Mononuclear cell (primary cell): ENCODE measurements around the gene NSUN6. TPM values are rescaled to one million over a fixed set of nuclear protein-coding genes. Genes with fewer than 3 reads are reported as not detected.

Experiments
- H3K27me3 ChIP-seq: 2 replicates; pipeline ENCODE4 v1.6.0; 2011; ENCODE audit warnings: low read length, control low read depth; ENCODE audit not compliant: insufficient read depth
- H3K4me1 ChIP-seq: 2 replicates; pipeline ENCODE4 v1.5.1; 2011; ENCODE audit warnings: mild to moderate bottlenecking, low read length, control low read depth; ENCODE audit not compliant: insufficient read depth
- H3K4me3 ChIP-seq: 2 replicates; pipeline ENCODE4 v1.5.1; 2011; ENCODE audit warnings: mild to moderate bottlenecking, low read length, moderate library complexity
- H3K9me3 ChIP-seq: 2 replicates; pipeline ENCODE4 v1.5.1; 2011; ENCODE audit warnings: low read depth, mild to moderate bottlenecking, control low read depth, low read length
- total RNA-seq: library from RNA; depleted of rRNA; stranded (reverse); fragments of >200 nt; gene quantifications from one replicate; pipeline ENCODE4 v1.2.3, GENCODE V29; 2012

Gene NSUN6
- total RNA-seq, 1 donor, result 17.3 TPM

GRCh38 chr10:18532881-18533535 is 118.4 kb downstream of the NSUN6 start:
- Histone ChIP-seq H3K4me1 (no peaks in the 10 kb centered on the region), H3K9me3 (no peaks in the 10 kb centered on the region), H3K27me3 (no peaks in the 10 kb centered on the region), H3K4me3 (no peak overlapping the region)

- Histone ChIP-seq H3K9me3 (no peaks in the 10 kb centered on the region), H3K4me1 (no peaks in the 10 kb centered on the region), H3K27me3 (no peaks in the 10 kb centered on the region), H3K4me3 (no peak overlapping the region)
Observed at GRCh38 chr10:18528292-18528691, 123.1 kb downstream of the NSUN6 start.

GRCh38 chr10:18527687-18528086 is 123.7 kb downstream of the NSUN6 start:
- H3K4me3 ChIP-seq, result no peak overlapping the region
- H3K27me3 ChIP-seq, result no peaks in the 10 kb centered on the region
- no peaks in the 10 kb centered on the region for H3K4me1 ChIP-seq
- no peaks in the 10 kb centered on the region for H3K9me3 ChIP-seq

DNA sequence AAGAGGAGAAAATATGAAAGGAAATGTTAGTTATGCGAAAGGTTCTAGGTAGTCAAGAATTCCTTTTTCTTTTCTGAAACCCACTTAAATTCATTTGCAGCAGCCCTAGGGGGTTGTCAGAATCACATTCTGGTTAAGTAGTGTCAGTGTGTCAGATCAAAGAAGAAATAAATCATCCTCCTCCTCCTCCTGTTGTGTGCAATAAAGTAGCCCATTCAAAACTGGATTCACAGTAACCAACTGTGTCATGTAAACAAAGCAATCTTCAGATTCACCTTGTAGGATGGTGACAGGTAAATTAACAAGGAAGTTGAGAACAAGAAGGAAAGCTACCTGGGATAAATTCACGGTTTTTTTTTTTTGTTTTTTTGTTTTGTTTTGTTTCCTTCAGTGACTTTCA is 127.5 kb downstream of the NSUN6 start:
- no peaks in the 10 kb centered on the region for H3K9me3 ChIP-seq
- no peak overlapping the region for H3K4me3 ChIP-seq
- H3K4me1 ChIP-seq, result no peaks in the 10 kb centered on the region
- H3K27me3 ChIP-seq, result no peaks in the 10 kb centered on the region

DNA sequence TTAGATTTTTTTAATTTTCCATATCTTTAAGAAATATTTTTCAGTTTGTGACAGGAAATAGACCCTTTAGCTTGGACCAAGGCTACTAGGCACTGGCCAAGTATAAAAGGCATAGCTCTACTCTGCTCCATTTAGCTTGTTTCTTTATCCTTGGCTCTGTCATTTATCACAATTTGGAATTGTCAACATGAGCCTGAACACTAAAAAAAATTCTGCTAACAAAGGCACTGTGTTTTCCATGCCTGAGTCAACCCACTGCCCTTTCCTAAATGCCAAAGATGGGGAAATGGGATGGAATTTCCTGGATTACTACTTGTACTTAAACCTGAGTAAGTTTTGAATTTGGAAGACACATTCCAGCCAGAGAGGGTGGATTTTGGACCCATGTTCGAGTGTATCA is 128.4 kb downstream of the NSUN6 start:
- no peaks in the 10 kb centered on the region for H3K4me1 ChIP-seq
- H3K4me3 ChIP-seq, result no peak overlapping the region
- H3K27me3 ChIP-seq, result no peaks in the 10 kb centered on the region
- H3K9me3 ChIP-seq, result no peaks in the 10 kb centered on the region

DNA sequence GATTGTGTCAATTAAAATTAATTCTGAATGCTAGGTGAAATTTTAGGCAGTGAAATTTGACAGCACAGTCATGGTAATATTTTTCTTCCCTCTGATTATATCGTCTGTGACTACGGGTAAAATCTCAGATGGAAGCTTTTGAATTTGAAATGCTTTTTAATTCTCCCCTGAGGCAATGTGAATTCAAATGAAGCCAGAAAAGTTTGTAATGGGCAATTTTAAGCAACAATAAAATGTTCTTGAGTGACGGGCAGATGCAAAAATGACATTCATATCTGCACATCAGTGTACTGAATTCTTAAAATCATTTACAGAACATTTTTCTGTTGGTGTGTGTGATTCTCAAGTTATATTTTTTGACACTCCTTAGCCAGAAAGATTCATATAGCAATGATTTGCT is 134.5 kb downstream of the NSUN6 start:
- Histone ChIP-seq H3K9me3 (no peaks in the 10 kb centered on the region), H3K4me1 (no peaks in the 10 kb centered on the region), H3K4me3 (no peak overlapping the region), H3K27me3 (no peaks in the 10 kb centered on the region)

DNA sequence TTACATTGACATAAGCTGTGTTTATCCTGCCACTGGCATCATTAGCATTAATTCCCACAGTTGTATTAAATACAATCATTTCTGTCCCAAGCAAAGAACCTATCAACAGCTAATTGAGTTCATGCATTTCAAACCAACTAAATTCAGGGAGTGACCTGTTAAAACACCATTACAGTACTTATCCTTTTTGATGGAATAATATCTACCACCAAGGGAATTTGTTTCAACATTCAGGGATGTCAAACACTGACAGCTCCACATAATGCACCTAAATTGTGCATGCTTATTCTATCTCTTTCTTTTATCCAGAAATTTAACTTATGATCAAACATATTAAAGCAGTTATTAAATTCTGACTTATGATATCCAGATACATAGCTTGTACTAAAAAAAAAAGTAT is 136.8 kb downstream of the NSUN6 start:
- H3K4me3 ChIP-seq, result no peak overlapping the region
- no peaks in the 10 kb centered on the region for H3K4me1 ChIP-seq
- H3K9me3 ChIP-seq, result no peaks in the 10 kb centered on the region
- no peaks in the 10 kb centered on the region for H3K27me3 ChIP-seq

DNA sequence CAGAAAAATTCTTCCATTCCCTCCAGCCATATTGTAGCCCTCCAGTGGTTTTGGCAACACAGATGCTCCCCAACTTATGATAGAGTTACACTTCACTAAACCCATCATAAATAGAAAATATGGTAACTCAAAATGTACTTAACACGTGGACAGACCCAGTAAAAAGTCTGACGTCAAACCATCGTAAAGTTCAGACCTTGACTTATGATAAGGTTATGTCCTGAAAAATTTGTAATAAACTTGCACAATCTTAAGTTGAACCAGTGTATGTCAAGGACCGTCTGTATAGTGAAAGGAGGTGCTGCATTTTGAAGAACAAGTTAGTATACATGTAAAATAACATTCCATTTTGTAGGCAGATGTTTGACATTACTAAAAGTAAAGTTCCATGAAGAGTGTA is 142.8 kb downstream of the NSUN6 start:
- H3K4me1 ChIP-seq, result no peaks in the 10 kb centered on the region
- H3K9me3 ChIP-seq, result no peaks in the 10 kb centered on the region
- no peaks in the 10 kb centered on the region for H3K27me3 ChIP-seq
- no peak overlapping the region for H3K4me3 ChIP-seq

GRCh38 chr10:18505456-18506118 is 145.8 kb downstream of the NSUN6 start:
- Histone ChIP-seq H3K9me3 (no peaks in the 10 kb centered on the region), H3K27me3 (no peaks in the 10 kb centered on the region), H3K4me3 (no peak overlapping the region), H3K4me1 (no peaks in the 10 kb centered on the region)

DNA sequence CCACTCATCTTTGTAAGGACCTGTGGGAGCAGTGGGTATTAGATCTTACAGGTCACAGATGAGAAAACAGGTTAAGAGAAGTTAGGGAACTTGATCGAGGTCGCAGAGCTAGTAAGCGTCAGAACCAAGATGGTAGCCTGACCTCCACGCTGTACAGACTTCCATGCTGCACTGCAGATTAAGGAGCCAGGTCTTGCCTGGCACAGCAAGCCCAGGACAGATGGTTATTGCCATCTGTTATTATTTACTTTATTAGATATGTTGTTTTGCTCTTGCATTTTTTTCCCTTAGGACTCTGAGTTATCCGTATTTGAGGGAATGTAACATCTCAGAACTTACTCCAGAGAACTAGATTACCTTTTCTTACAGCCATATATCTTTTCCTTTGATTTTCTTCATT is 147.2 kb downstream of the NSUN6 start:
- no peak overlapping the region for H3K4me3 ChIP-seq
- no peaks in the 10 kb centered on the region for H3K27me3 ChIP-seq
- no peaks in the 10 kb centered on the region for H3K4me1 ChIP-seq
- no peaks in the 10 kb centered on the region for H3K9me3 ChIP-seq

GRCh38 chr10:18501629-18502028 is 149.8 kb downstream of the NSUN6 start:
- H3K27me3 ChIP-seq, result no peaks in the 10 kb centered on the region
- no peak overlapping the region for H3K4me3 ChIP-seq
- H3K9me3 ChIP-seq, result no peaks in the 10 kb centered on the region
- H3K4me1 ChIP-seq, result no peaks in the 10 kb centered on the region

DNA sequence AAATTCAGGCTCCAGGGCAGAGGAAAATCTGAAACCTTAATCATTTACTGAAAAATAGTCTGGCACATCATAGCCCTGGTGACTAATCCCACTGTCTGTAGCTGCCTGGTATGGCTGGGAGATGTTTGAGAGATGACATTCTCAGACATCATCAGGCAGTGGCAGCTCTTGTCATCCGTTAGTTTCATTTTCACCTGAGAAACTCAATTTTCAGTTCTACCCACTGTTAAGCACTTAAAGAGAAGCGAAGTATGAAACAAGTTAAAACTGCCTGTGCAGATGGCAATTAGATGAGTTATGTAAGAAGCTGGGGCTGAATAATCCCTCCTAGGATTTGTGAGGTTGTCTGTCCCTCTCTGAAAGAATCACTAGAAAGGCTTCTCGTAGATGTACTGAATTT is 150.2 kb downstream of the NSUN6 start:
- Histone ChIP-seq H3K27me3 (no peaks in the 10 kb centered on the region), H3K9me3 (no peaks in the 10 kb centered on the region), H3K4me3 (no peak overlapping the region)

DNA sequence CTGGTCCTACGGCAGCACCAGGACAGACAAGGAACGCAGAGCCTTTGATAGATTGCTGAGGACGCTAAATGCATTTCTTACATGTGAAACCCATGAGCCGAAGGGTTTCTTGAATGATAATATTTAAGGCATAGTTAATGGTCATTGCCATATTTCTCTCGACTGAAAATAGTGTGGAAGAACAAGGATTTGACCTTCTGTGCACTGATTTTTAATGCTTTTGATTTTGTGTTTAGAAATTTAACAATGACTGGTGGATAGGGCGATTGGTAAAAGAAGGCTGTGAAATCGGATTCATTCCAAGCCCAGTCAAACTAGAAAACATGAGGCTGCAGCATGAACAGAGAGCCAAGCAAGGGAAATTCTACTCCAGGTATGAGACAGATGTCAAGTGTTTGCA is 150.8 kb downstream of the NSUN6 start:
- Histone ChIP-seq H3K4me3 (no peak overlapping the region), H3K27me3 (no peaks in the 10 kb centered on the region), H3K4me1 (no peaks in the 10 kb centered on the region), H3K9me3 (no peaks in the 10 kb centered on the region)

More for the DNA sequence above, 150.2 kb downstream of the NSUN6 start:
- H3K4me1 ChIP-seq, result no peaks in the 10 kb centered on the region

DNA sequence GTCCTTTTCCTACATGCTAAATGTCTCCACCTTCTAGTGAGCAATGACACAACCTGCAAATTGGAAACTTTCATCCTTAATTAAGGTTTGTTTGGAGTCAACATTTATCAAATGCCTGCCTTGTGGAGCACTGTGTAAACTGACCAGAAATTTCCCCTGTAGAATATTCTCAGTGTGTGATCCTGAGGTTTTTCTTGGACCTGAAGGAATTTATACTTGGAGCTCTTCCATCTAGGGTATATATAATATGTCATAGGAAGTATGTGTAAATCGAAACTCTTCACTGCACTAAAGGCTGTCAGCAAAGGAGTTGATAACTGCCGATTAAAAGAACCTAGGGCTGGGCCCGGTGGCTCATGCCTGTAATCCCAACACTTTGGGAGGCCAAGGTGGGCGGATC is 152.4 kb downstream of the NSUN6 start:
- Histone ChIP-seq H3K4me1 (no peaks in the 10 kb centered on the region), H3K27me3 (no peaks in the 10 kb centered on the region), H3K9me3 (no peaks in the 10 kb centered on the region), H3K4me3 (no peak overlapping the region)

DNA sequence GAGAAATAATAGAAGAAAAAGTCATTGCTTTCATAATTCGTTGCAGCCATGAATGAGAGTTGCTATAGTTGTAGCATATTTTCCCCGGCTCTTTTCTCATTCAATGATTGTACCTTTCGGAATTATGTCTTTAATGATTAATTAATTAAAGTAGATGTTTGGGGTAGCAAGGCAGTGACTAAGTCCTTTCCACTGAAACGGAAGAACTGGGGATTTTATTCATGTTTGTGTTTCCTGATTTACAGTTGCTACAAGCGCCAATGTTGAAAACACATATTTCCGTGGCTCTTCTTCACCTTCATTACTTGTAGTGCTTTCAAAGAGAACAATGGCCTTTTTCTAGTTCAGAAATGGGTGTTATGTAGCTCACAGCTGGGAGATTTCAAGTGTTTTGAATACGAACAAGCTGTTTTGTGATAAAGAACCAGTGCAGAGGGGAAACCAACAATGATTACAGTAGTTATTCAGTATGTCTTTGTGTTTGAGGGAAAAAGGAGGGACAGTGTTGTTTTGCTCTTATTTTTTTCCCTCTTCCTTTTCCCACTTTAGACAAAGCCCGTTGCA is 153.5 kb downstream of the NSUN6 start:
- no peak overlapping the region for H3K4me3 ChIP-seq
- no peaks in the 10 kb centered on the region for H3K27me3 ChIP-seq
- H3K9me3 ChIP-seq, result no peaks in the 10 kb centered on the region
- H3K4me1 ChIP-seq, result no peaks in the 10 kb centered on the region
